HCT116 (cell line): ENCODE results near the gene OPN4. TPM values are rescaled to one million over a fixed set of nuclear protein-coding genes. Genes with fewer than 3 reads are reported as not detected.

ENCODE experiments used
- ATAC-seq: fragments of 200-7000 bp; cut with Tn5 transposase; 2 replicates; pipeline ENCODE4 v1.9.1; 2020; ENCODE audit warnings: mild to moderate bottlenecking, moderate library complexity
- BruUV-seq: library from RNA; stranded (reverse); fragments of 400-500 nt; replicated peaks from 2 replicates; lab custom pipeline; 2021; lab: Mats Ljungman, UMichigan
- CTCF ChIA-PET: fragments of 300-600 bp; sonication (Branson Sonifier 250); formaldehyde crosslinking; loops from one replicate; lab custom pipeline; 2021; ENCODE audit warnings: antibody characterized with exemption; lab: Charles Lee
- POLR2A ChIA-PET: fragments of 300-600, 350-600 bp; sonication (Branson Sonifier 250); formaldehyde crosslinking; loops from one replicate; lab custom pipeline; 2021; ENCODE audit warnings: antibody characterized with exemption; lab: Charles Lee
- RAD21 ChIA-PET, 2 experiments: fragments of 300-600 bp; sonication (Branson Sonifier 250); formaldehyde crosslinking; loops; one replicate each; lab custom pipeline; 2023; ENCODE audit warnings: low total read pairs in 2 of 2; ENCODE audit not compliant: uncharacterized antibody in 2 of 2, unreplicated experiment in 2 of 2, low non-redundant PET in 1 of 2; lab: Charles Lee
- DNase-seq: peaks from one replicate; pipeline ENCODE4 v3.0.0-alpha.2; 2010; ENCODE audit warnings: low read depth, low spot score
- H2AFZ ChIP-seq: fragments of 200-600 bp; shearing (Covaris generic), sonication (generic); 2 replicates; pipeline ENCODE4 v1.6.1; 2017; ENCODE audit warnings: low read depth, mixed run types, mixed read lengths, antibody characterized with exemption, low read length; ENCODE audit not compliant: poor library complexity, severe bottlenecking
- H3K27ac ChIP-seq: 2 replicates; pipeline ENCODE4 v1.5.1; 2012; ENCODE audit warnings: low read depth, low read length
- H3K27me3 ChIP-seq: fragments of 200-600 bp; sonication (generic); 2 replicates; pipeline ENCODE4 v1.6.1; 2016; ENCODE audit warnings: mixed run types, low read length, mixed read lengths; ENCODE audit not compliant: insufficient read depth
- H3K36me3 ChIP-seq, 2 experiments: fragments of 200-500 bp in 1 of 2; fragments of 200-600 bp in 1 of 2; sonication (Bioruptor generic) in 1 of 2; sonication (generic) in 1 of 2; 2 replicates each; pipeline versions ENCODE4 v1.5.1 to v1.6.1; 2014 to 2016; ENCODE audit warnings: low read length in 2 of 2, inconsistent platforms in 1 of 2, mixed read lengths in 1 of 2, mixed run types in 1 of 2; ENCODE audit not compliant: insufficient read depth in 2 of 2, control insufficient read depth in 1 of 2
- H3K4me1 ChIP-seq, 2 experiments: fragments of 200-600 bp in 1 of 2; sonication (generic) in 1 of 2; 2 replicates each; pipeline versions ENCODE4 v1.5.1 to v1.6.1; 2012 to 2017; ENCODE audit warnings: low read length in 2 of 2, inconsistent platforms in 1 of 2, mild to moderate bottlenecking in 1 of 2, mixed read lengths in 1 of 2, mixed run types in 1 of 2, moderate library complexity in 1 of 2; ENCODE audit not compliant: insufficient read depth in 2 of 2, control insufficient read depth in 1 of 2
- H3K4me2 ChIP-seq: fragments of 200-600 bp; sonication (generic); 2 replicates; pipeline ENCODE4 v1.6.1; 2017; ENCODE audit warnings: mixed run types, low read length, mixed read lengths
- H3K4me3 ChIP-seq, 2 experiments: fragments of 200-600 bp in 1 of 2; sonication (generic) in 1 of 2; replicated peaks in 1 of 2; 2 replicates each; pipeline ENCODE4 v1.5.1; 2011 to 2016; ENCODE audit warnings: low read length in 2 of 2, control low read depth in 1 of 2, low read depth in 1 of 2, mild to moderate bottlenecking in 1 of 2, mixed read lengths in 1 of 2, mixed run types in 1 of 2
- H3K79me2 ChIP-seq: fragments of 200-600 bp; sonication (generic); 2 replicates; pipeline ENCODE4 v1.6.1; 2017; ENCODE audit warnings: mild to moderate bottlenecking, mixed run types, low read length, moderate library complexity, mixed read lengths; ENCODE audit not compliant: insufficient read depth
- H3K9ac ChIP-seq: fragments of 200-600 bp; sonication (generic); 2 replicates; pipeline ENCODE4 v1.6.1; 2016; ENCODE audit warnings: low read length, mixed read lengths
- H3K9me2 ChIP-seq: fragments of 200-600 bp; sonication (generic), shearing (Covaris generic); 2 replicates; pipeline ENCODE4 v1.6.1; 2017; ENCODE audit warnings: mixed run types, mild to moderate bottlenecking, moderate library complexity; ENCODE audit not compliant: insufficient read depth
- H3K9me3 ChIP-seq, 2 experiments: fragments of 200-500 bp in 1 of 2; fragments of 200-600 bp in 1 of 2; sonication (Bioruptor generic) in 1 of 2; sonication (generic) in 1 of 2; 2 replicates each; pipeline ENCODE4 v1.6.1; 2014 to 2017; ENCODE audit warnings: low read length in 2 of 2, mixed read lengths in 2 of 2, inconsistent platforms in 1 of 2, low read depth in 1 of 2, mild to moderate bottlenecking in 1 of 2, mixed run types in 1 of 2, moderate library complexity in 1 of 2; ENCODE audit not compliant: control insufficient read depth in 1 of 2, insufficient read depth in 1 of 2
- H4K20me1 ChIP-seq: fragments of 200-600 bp; sonication (generic), shearing (Covaris generic); 2 replicates; pipeline ENCODE4 v1.6.1; 2017; ENCODE audit warnings: mixed run types, mild to moderate bottlenecking, moderate library complexity; ENCODE audit not compliant: insufficient read depth
- CTCF ChIP-seq, 3 experiments: fragments of 200-600 bp in 1 of 3; sonication (generic) in 1 of 3; IDR thresholded peaks in 2 of 3; conservative IDR thresholded peaks in 1 of 3; 2 replicates each; pipeline ENCODE4 v1.5.1; 2012 to 2017; ENCODE audit warnings: low read depth in 2 of 3, low read length in 2 of 3, antibody characterized with exemption in 1 of 3, borderline replicate concordance in 1 of 3, control low read depth in 1 of 3, mild to moderate bottlenecking in 1 of 3, mixed read lengths in 1 of 3, mixed run types in 1 of 3, moderate library complexity in 1 of 3; ENCODE audit not compliant: insufficient read depth in 1 of 3
- EGR1 ChIP-seq: IDR thresholded peaks from 2 replicates; pipeline ENCODE4 v1.6.1; 2012; ENCODE audit warnings: low read depth
- ELF1 ChIP-seq: IDR thresholded peaks from 2 replicates; pipeline ENCODE4 v1.6.1; 2012; ENCODE audit warnings: low read depth, borderline replicate concordance
- EZH2 ChIP-seq: fragments of 200-600 bp; sonication (generic); IDR thresholded peaks from 2 replicates; pipeline ENCODE4 v1.6.1; 2017; ENCODE audit warnings: antibody characterized with exemption, mixed run types
- RAD21 ChIP-seq: IDR thresholded peaks from 2 replicates; pipeline ENCODE4 v1.6.1; 2012; ENCODE audit warnings: low read depth, mild to moderate bottlenecking
- REST ChIP-seq: IDR thresholded peaks from 2 replicates; pipeline ENCODE4 v1.6.1; 2012; ENCODE audit warnings: low read depth
- SRF ChIP-seq: IDR thresholded peaks from 2 replicates; pipeline ENCODE4 v1.6.1; 2012; ENCODE audit warnings: low read depth
- ZBTB33 ChIP-seq: IDR thresholded peaks from 2 replicates; pipeline ENCODE4 v1.6.1; 2011; ENCODE audit warnings: mild to moderate bottlenecking, low read length, moderate library complexity; ENCODE audit not compliant: insufficient replicate concordance; ENCODE audit errors: extremely low read depth
- intact Hi-C: fragments of 100-400 bp; cut with micrococcal nuclease; formaldehyde crosslinking; loops from 2 replicates; pipeline ENCODE4 v1.10.0; 2022
- total RNA-seq: library from RNA; stranded (reverse); gene quantifications from one replicate; pipeline ENCODE4 v1.2.1, GENCODE V29; 2021; ENCODE audit not compliant: unreplicated experiment

The OPN4 gene
- total RNA-seq, 1 experiment from 2014 or later = not detected

- no peaks in the 10 kb centered on the region for H3K9me2 ChIP-seq
- H3K27ac ChIP-seq = no peak overlapping the region; the same call in 1 of the 2 replicates
- TF ChIP-seq SRF = no peak
- TF ChIP-seq RAD21 = peak; percentile 42; the same call in 1 of the 2 replicates
- TF ChIP-seq EGR1 = no peak
- no peak for TF ChIP-seq EZH2
- no peak for TF ChIP-seq ZBTB33
- H3K27me3 ChIP-seq = no peaks in the 10 kb centered on the region
- H3K36me3 ChIP-seq = no peaks in the 10 kb centered on the region
- no peak for ATAC-seq
- H3K4me1 ChIP-seq = no peaks in the 10 kb centered on the region
- H3K9ac ChIP-seq = no peak overlapping the region
- no peak overlapping the region for H2AFZ ChIP-seq
- DNase-seq = no peak
- H3K9me3 ChIP-seq = no peaks in the 10 kb centered on the region
- no peak overlapping the region for H3K4me2 ChIP-seq
- H4K20me1 ChIP-seq = no peaks in the 10 kb centered on the region
- BruUV-seq = no TSS peak
- CTCF ChIA-PET = no interaction called here
- POLR2A ChIA-PET = no interaction called here
- no peaks in the 10 kb centered on the region for H3K79me2 ChIP-seq
- no peak overlapping the region for H3K4me3 ChIP-seq
- RAD21 ChIA-PET = no interaction called here
- intact Hi-C loops = no loop called here
These were observed 44.0 kb downstream of the OPN4 start for GRCh38 chr10:86698207-86698940.

- no peak overlapping the region for H2AFZ ChIP-seq
- RAD21 ChIA-PET = no interaction called here
- H3K79me2 ChIP-seq = no peaks in the 10 kb centered on the region
- no peaks in the 10 kb centered on the region for H3K9me2 ChIP-seq
- DNase-seq (no peak), ATAC-seq (no peak)
- no TSS peak for BruUV-seq
- no peaks in the 10 kb centered on the region for H3K9me3 ChIP-seq
- no peak overlapping the region for H3K4me3 ChIP-seq
- POLR2A ChIA-PET = no interaction called here
- no peak overlapping the region for H3K27ac ChIP-seq
- H3K27me3 ChIP-seq = no peaks in the 10 kb centered on the region
- H3K9ac ChIP-seq = no peak overlapping the region
- intact Hi-C loops = no loop called here
- H3K4me1 ChIP-seq = no peaks in the 10 kb centered on the region
- H3K4me2 ChIP-seq = no peak overlapping the region
- CTCF ChIA-PET = no interaction called here
- no peaks in the 10 kb centered on the region for H3K36me3 ChIP-seq
- no peaks in the 10 kb centered on the region for H4K20me1 ChIP-seq
- TF ChIP-seq CTCF (IDR thresholded peaks at IDR 0.05 in 2 of 3, conservative IDR thresholded peaks at IDR 0.05 in 1 of 3; ENCODE audit: borderline replicate concordance in 1 of 3, insufficient read depth in 1 of 3, low read depth in 2 of 3, low read length in 2 of 3) (no peak), REST (no peak), ELF1 (no peak), ZBTB33 (no peak)
These were observed 44.8 kb downstream of the OPN4 start for GRCh38 chr10:86699125-86699524.
